GM12801 (cell line): ENCODE measurements around the gene PNPT1.

Source experiments
- TF ChIP-seq, protein P1 (sequence below): IDR thresholded peaks from one replicate; pipeline ENCODE4 v1.5.1; 2011; ENCODE audit warnings: control low read depth; ENCODE audit not compliant: insufficient read length; ENCODE audit errors: extremely low read depth

PNPT1 gene

DNA sequence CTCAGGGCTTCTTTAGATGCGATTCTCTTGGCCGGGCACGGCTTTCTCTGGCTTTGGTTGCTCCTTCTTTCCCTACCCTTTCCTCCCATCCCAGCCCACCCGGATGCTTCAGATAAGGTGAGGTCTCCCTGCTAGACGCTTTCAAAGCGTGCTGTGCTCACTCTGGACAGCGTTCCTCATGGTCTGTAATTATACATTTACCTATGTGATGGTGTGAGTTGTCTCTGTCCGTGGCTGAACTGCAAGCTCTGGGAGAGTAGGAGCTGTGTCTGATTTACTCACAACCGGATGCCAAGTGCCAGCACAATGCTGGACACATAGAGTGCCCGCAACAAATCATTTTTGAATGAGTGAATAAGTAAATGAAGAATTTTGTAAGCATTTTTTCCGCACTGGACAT, 26.8 kb upstream of the PNPT1 start:
- TF ChIP-seq, protein P1, sequence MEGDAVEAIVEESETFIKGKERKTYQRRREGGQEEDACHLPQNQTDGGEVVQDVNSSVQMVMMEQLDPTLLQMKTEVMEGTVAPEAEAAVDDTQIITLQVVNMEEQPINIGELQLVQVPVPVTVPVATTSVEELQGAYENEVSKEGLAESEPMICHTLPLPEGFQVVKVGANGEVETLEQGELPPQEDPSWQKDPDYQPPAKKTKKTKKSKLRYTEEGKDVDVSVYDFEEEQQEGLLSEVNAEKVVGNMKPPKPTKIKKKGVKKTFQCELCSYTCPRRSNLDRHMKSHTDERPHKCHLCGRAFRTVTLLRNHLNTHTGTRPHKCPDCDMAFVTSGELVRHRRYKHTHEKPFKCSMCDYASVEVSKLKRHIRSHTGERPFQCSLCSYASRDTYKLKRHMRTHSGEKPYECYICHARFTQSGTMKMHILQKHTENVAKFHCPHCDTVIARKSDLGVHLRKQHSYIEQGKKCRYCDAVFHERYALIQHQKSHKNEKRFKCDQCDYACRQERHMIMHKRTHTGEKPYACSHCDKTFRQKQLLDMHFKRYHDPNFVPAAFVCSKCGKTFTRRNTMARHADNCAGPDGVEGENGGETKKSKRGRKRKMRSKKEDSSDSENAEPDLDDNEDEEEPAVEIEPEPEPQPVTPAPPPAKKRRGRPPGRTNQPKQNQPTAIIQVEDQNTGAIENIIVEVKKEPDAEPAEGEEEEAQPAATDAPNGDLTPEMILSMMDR: no peak

DNA sequence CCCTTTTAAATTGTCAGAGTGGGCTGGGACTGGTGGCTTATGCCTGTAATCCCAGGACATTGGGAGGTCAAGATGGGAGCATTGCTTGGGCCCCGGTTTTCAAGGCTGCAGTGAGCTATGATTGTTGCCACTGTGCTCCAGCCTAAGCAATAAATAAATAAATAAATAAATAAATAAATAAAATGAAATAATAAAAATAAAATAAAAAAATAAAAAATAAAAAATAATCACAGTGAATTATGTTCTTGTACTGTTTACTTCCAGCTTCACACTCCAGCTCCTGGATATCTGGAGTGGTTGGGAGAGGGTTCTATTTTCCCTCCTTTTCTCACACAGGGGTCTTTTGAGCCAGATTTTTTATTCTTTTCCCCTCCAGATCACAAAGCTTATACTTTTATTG, 26.2 kb upstream of the PNPT1 start:
- TF ChIP-seq, protein P1: no peak

DNA sequence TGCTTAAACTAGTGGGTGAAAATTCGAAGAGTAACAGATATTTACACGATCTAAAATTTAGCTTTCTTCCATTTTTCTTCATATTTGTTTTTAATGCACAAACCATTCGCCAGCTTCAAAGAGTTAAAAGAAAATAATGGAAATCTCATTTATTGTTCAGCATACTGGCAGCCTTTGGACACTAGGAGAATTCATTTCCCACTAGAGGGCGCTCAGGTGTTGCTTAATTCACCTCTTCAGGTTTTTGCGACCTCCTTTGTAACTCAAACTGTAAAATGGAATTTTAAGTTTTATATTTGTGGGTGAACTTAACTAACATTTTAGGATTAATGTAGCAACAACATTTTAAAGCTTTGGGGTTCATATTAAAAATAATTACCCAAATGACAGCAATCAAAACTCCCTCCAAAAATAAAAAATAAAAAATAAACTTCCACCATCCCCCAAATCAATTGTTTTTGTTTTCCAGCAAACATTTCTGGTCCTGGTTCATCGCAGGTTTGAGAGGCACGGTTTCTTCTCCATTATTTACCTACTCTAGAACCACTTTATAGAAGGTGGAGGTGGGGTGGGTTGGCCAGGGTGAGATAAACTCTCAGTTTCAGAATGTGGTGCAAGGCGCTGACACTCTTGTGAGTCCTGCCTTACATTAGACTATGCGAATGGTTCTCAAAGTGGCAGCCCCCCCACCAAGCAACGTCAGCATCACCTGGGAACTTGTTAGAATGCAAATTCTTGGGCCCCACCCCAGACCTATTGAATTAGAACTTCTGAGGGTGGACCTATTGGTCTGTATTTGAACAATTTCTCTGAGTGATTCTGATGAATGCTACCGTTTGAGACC, 24.7 kb upstream of the PNPT1 start:
- TF ChIP-seq, protein P1: peak; percentile 2

DNA sequence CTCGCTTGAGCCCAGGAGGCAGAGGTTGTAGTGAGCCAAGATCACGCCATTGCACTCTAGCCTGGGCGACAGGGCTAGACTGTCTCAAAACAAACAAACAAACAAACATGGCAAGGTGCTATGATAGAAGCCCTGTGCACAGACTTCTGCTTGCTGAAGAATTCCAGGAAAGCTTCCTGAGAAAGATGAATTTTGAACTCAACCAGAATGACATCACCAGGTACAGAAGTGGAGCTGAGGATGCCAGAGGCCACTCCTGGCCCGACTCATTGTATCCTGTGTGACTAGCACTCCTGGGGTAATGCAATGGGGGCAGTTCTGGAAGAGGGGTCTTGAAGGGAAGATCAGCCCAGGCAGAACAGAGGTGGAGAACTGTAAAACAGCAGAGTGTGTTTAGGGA, 22.0 kb upstream of the PNPT1 start:
- TF ChIP-seq, protein P1: no peak

DNA sequence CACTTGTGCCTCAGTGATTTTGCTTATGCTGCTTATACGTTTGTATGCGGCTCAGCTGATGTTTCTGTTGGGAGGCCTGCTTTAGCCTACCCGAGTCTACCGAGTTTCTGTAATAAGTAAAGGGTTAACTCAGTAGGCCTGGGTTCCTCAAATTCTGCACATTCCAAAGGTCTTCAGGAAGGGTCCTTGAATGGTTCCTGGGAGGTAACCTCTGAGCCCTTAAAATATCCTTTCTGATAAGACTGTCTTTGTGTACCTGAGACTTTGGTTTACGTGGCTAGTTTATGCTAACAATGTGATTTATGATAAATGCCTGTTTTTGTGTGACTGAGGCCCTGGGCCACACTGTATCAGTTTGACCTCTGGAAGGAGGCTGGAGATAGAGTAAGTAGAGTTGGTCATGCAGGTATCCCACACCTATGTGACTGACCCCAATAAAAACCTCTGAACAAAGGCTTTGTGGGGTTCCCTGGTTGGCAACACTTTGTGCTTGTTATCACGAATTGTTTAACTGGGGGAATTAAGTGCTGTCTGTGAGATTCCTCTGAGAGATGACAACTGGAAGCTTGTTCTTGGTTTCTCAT, 18.9 kb upstream of the PNPT1 start:
- TF ChIP-seq, protein P1: no peak

DNA sequence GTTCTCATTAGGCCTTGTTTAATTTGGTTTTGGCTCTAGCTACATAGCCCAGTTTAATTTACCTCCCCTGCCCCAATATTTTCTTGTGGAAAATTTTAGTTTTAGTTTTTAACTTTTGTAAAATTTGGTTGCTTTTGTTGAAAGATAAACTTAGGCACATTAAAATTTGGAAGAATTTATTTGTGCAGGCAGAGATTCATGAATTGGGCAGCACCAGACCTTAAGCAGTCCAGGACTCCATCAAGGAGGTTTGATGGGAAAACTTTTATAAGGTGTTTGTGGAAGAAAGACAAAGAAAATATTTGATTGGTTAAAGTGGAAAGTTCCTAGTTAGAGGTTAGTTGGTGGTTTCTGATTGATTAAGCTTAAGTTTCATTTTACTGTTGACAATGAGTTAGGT, 16.4 kb upstream of the PNPT1 start:
- TF ChIP-seq, protein P1: no peak

DNA sequence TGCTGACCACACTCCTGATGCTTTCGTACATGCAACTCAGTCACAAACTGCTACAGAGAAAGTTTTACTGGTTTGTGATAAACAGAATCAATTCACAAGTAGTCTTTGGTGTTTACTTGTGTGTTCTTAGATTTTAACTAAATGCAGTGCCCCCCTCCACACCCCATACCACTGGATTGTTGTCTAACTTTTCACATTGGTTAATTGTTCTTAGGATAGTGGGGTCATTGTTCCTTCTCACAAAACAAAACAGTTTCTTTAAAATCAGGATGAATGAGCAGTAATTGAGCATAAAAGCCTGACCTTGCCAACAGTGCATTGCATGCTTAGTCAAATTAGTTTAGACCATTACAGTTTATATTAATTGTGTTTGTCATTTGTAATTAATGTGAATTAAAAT, 14.1 kb upstream of the PNPT1 start:
- TF ChIP-seq, protein P1: no peak
